Tibial nerve (tissue), 3 donors: Measurements from ENCODE around the gene PRM3.

Experiments
- POLR2A ChIP-seq, 2 donors: fragments of 450-650 bp; IDR thresholded peaks; one replicate each; pipeline ENCODE4 v1.6.1; 2017; ENCODE audit warnings: antibody characterized with exemption in 2 of 2, mild to moderate bottlenecking in 2 of 2, moderate library complexity in 2 of 2
- TF ChIP-seq, protein P1 (sequence below), 5 experiments: fragments of 200-600 bp in 3 of 5; fragments of 450-650 bp in 2 of 5; sonication (generic) in 3 of 5; IDR thresholded peaks; one replicate each; pipeline ENCODE4 v1.5.1; 2016 to 2019; ENCODE audit warnings: antibody characterized with exemption in 5 of 5, mild to moderate bottlenecking in 3 of 5, moderate library complexity in 2 of 5

- no peak for TF ChIP-seq POLR2A (IDR thresholded peaks at IDR 0.05)
- TF ChIP-seq, protein P1, sequence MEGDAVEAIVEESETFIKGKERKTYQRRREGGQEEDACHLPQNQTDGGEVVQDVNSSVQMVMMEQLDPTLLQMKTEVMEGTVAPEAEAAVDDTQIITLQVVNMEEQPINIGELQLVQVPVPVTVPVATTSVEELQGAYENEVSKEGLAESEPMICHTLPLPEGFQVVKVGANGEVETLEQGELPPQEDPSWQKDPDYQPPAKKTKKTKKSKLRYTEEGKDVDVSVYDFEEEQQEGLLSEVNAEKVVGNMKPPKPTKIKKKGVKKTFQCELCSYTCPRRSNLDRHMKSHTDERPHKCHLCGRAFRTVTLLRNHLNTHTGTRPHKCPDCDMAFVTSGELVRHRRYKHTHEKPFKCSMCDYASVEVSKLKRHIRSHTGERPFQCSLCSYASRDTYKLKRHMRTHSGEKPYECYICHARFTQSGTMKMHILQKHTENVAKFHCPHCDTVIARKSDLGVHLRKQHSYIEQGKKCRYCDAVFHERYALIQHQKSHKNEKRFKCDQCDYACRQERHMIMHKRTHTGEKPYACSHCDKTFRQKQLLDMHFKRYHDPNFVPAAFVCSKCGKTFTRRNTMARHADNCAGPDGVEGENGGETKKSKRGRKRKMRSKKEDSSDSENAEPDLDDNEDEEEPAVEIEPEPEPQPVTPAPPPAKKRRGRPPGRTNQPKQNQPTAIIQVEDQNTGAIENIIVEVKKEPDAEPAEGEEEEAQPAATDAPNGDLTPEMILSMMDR (IDR thresholded peaks at IDR 0.05) = no peak
These were observed 42.0 kb downstream of the PRM3 start for GRCh38 chr16:11231367-11231970.
